Ectodermal cell (in vitro differentiated cells): ENCODE measurements around the gene GOLT1A.

Experiments
- H3K27ac ChIP-seq: 2 replicates; pipeline ENCODE4 v1.7.0; 2013; ENCODE audit warnings: mild to moderate bottlenecking, low read depth, low read length; ENCODE audit not compliant: insufficient read depth, poor library complexity, severe bottlenecking
- H3K27me3 ChIP-seq: 2 replicates; pipeline ENCODE4 v1.7.0; 2013; ENCODE audit warnings: mild to moderate bottlenecking, low read length; ENCODE audit not compliant: insufficient read depth, control insufficient read depth, poor library complexity, severe bottlenecking
- H3K36me3 ChIP-seq: one replicate; pipeline ENCODE4 v1.7.0; 2013; ENCODE audit warnings: low read length; ENCODE audit not compliant: control insufficient read depth, insufficient read depth
- H3K4me1 ChIP-seq: one replicate; pipeline ENCODE4 v1.7.0; 2013; ENCODE audit warnings: low read length; ENCODE audit not compliant: control insufficient read depth, insufficient read depth
- H3K4me3 ChIP-seq: 2 replicates; pipeline ENCODE4 v1.7.0; 2013; ENCODE audit warnings: low read depth, low read length, control low read depth; ENCODE audit not compliant: insufficient read depth
- H3K9me3 ChIP-seq: 2 replicates; pipeline ENCODE4 v1.7.0; 2013; ENCODE audit warnings: mild to moderate bottlenecking, low read length, moderate library complexity; ENCODE audit not compliant: control insufficient read depth
- WGBS, 2 experiments: methylation state at CpG; one replicate each; pipeline ENCODE4 v1.1.7; 2013; ENCODE audit warnings: missing lambda C conversion rate in 2 of 2; 5-methylcytosine and 5-hydroxymethylcytosine counted together

Gene GOLT1A

DNA sequence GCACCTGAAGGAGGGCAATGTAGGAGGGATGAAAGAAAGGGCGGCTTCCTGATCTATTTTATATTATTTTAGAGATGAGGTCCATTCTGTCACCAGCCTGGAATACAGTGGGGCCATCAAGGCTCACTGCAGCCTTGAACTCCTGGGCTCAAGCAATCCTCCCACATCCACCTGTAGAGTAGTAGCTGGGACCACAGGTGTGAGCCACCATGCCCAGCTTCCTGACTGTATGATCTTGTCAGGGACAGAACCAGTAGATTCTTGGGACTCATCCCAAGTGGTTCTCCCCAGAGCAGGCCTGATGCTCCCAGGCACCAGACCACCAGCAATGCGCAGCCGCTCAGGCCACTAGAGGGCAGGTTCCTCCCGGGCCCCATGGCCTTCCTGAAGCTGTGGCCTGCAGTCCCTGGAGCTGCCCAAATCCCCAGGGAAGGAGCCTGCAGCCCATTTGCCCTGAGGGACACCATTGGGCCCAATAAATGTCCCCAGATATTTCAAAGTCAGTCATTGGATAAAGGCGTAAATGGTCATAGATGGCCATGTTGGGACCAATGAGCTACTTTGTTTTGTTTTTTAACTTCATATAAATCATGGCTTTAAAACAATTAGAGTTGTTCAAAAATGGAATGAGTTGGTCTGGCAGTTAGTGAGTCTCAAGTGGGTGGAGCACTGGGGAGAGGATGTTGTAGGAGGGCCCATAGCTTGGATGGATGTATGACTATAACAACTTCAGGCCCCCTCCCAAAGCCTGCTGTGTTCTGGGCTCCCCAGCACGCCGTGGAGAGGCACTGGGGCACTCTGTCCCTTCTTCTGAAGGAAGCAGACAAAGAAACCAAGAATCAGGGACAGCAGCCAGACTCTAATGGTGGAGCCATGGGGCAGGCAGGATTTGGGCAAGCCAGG lies 44.7 kb upstream of the GOLT1A start:
- no peaks in the 10 kb centered on the region for H3K9me3 ChIP-seq
- no peak overlapping the region for H3K27ac ChIP-seq
- no peak overlapping the region for H3K4me3 ChIP-seq
- H3K27me3 ChIP-seq = no peaks in the 10 kb centered on the region
- no peaks in the 10 kb centered on the region for H3K36me3 ChIP-seq
- peaks cover 37% of the 10 kb centered on the region for H3K4me1 ChIP-seq
- 53% methylated on average over 7 of the region's 7 CpGs for WGBS, 2 experiments

GRCh38 chr1:204257446-204257845 lies 43.7 kb upstream of the GOLT1A start:
- WGBS, 2 experiments = 94 to 97% methylated on average over 24 of the region's 24 CpGs
- Histone ChIP-seq H3K27ac (no peak overlapping the region), H3K27me3 (no peaks in the 10 kb centered on the region), H3K9me3 (no peaks in the 10 kb centered on the region), H3K36me3 (no peaks in the 10 kb centered on the region), H3K4me3 (no peak overlapping the region), H3K4me1 (peaks cover 33% of the 10 kb centered on the region)

DNA sequence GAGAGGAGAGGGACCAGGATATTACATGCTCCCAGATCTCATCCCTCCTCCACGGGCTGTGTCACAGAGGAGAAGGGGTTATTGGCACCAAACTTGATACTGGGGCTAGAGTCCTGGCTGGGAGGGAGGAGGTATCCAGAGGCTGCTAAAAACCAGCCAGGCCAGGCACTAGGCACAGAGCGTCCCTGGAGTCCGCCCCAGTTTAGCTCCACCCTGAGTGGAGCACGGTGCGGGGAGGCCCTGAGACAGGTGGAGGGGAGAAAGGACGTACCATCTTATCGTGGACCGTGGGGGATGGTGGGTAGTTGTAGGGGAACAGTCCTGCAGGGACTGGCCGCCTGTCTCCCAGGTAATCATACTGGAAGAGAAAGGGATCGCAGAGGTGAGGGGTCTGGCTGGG lies 42.7 kb upstream of the GOLT1A start:
- 89 to 90% methylated on average over 10 of the region's 10 CpGs for WGBS, 2 experiments

DNA sequence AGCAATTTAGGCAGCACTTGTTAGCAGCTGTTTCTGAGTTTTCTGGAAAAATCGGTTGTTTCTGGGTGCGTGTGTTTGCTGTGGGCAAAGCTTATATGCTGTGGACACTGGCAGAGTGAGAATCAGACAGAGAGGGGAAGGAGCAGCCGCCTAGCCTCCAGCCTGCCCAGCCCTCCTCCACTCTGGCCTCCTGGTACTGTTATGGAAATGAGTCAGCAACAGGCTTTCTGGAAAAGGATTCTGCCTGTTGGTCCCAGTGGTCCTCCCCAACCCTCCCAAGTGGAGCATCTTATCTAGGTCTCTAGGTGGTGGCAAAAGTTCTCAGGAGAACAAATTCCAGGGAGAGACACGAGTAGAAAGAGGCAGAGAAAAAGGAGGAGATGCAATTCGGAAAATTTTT lies 42.2 kb upstream of the GOLT1A start:
- Histone ChIP-seq H3K4me3 (no peak overlapping the region), H3K27ac (no peak overlapping the region)
- WGBS, 2 experiments = 56 to 61% methylated on average over 5 of the region's 5 CpGs

More for the DNA sequence above, 42.7 kb upstream of the GOLT1A start:
- Histone ChIP-seq H3K27ac (no peak overlapping the region), H3K9me3 (no peaks in the 10 kb centered on the region), H3K4me3 (no peak overlapping the region), H3K4me1 (peaks cover 30% of the 10 kb centered on the region), H3K27me3 (no peaks in the 10 kb centered on the region), H3K36me3 (no peaks in the 10 kb centered on the region)

GRCh38 chr1:204255225-204255624 lies 41.4 kb upstream of the GOLT1A start:
- 5 to 9% methylated on average over 5 of the region's 5 CpGs for WGBS, 2 experiments
- Histone ChIP-seq H3K27ac (peak overlapping the region; percentile 9), H3K9me3 (no peaks in the 10 kb centered on the region)

More for the DNA sequence above, 42.2 kb upstream of the GOLT1A start:
- Histone ChIP-seq H3K27me3 (no peaks in the 10 kb centered on the region), H3K9me3 (no peaks in the 10 kb centered on the region), H3K4me1 (peaks cover 30% of the 10 kb centered on the region), H3K36me3 (no peaks in the 10 kb centered on the region)

GRCh38 chr1:204254031-204254661 lies 40.4 kb upstream of the GOLT1A start:
- 66 to 67% methylated on average over 7 of the region's 7 CpGs for WGBS, 2 experiments
- no peak overlapping the region for H3K27ac ChIP-seq
- no peaks in the 10 kb centered on the region for H3K36me3 ChIP-seq
- H3K9me3 ChIP-seq = no peaks in the 10 kb centered on the region
- peaks cover 30% of the 10 kb centered on the region for H3K4me1 ChIP-seq
- H3K27me3 ChIP-seq = no peaks in the 10 kb centered on the region
- no peak overlapping the region for H3K4me3 ChIP-seq

More at GRCh38 chr1:204255225-204255624, 41.4 kb upstream of the GOLT1A start:
- Histone ChIP-seq H3K4me3 (no peak overlapping the region), H3K4me1 (peaks cover 30% of the 10 kb centered on the region), H3K27me3 (no peaks in the 10 kb centered on the region), H3K36me3 (no peaks in the 10 kb centered on the region)

DNA sequence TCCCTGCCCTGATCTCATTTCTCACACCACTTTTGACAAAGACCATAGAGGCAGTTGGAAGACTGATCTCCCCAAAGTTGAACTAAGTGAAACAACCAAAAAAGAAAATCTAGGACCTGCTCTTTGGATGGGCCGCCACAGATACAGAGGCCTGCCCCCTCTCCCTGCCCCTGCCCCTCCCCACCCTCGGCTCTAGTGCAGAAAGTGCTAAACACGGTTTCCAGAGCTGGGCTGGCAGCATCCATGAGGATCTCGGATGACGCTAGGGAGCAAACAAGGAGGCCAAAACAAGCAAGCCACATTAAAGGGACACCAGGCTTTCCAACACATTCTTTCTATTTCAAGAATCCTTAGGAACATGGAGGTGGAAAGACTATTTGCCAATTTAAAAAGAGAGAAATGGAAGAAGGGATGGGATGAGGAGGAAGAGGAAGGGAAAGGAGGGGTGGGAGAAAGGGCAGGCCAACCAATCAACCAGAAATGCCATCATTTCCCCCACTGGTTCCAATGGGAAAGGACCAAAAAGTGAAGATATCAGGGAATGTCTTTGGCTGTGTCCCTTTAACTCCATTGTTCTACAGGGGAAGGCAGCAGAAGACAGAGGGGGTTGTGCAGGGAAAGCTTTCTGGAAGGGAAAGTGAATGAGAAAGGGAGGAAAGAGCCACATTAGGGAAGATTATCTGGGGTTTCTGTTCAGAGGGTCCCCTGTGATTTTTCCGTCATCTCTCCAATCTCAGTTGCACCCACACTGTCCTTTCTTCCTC lies 38.3 kb upstream of the GOLT1A start:
- 85% methylated on average over 6 of the region's 6 CpGs for WGBS, 2 experiments
- Histone ChIP-seq H3K27ac (no peak overlapping the region), H3K27me3 (no peaks in the 10 kb centered on the region), H3K4me3 (no peak overlapping the region), H3K36me3 (no peaks in the 10 kb centered on the region), H3K9me3 (no peaks in the 10 kb centered on the region), H3K4me1 (peaks cover 30% of the 10 kb centered on the region)

DNA sequence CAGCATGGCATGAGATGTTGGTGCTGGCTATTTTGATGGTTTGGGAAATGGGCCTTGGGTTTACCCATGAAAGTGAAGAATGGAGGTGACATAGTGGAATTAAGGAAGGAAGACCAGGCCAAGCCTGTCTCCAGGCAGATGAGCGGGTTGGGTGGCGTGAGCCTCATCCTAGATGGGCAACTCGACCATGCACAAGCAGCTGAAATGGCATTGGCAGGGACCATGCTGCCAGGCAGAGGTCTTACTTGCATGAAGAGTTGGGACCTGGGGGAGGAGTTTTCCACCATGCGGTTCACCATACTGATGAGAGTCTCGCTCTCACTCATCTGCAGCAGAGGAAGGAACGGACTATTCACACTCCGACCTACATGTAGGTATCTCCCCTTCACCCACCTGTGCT lies 37.5 kb upstream of the GOLT1A start:
- peaks cover 29% of the 10 kb centered on the region for H3K4me1 ChIP-seq
- 95 to 97% methylated on average over 7 of the region's 7 CpGs for WGBS, 2 experiments
- no peak overlapping the region for H3K27ac ChIP-seq
- H3K9me3 ChIP-seq = no peaks in the 10 kb centered on the region
- no peaks in the 10 kb centered on the region for H3K36me3 ChIP-seq
- H3K4me3 ChIP-seq = no peak overlapping the region
- no peaks in the 10 kb centered on the region for H3K27me3 ChIP-seq

DNA sequence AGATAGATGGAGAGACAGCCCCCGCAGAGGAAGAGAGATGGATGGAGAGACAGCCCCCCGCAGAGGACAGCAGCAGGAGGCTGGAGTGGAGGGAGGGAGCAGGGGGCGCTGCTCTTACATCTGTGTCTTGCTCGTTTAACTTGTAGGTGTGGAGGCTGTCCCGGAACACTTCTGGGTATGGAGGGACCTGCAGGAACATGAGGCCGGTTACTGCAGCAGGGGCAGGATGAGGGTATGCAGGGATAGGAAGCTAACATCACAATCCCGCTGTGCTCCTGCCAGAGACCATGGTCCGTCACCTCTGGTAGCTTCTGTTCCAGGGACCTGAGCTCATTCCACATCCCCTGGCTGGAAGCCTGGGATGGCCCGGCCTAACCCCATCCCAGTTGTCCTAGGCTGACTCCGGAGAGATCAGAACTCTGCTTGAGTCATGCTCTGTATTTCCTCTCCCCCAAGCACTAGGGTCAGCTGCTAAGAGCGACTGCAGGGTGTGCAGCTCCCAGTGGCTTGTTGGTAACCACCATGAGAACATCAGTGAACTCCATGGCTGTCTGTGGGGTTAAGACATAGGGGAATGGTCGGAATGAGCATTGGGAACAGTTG lies 36.7 kb upstream of the GOLT1A start:
- no peak overlapping the region for H3K27ac ChIP-seq
- WGBS, 2 experiments = 83% methylated on average over 12 of the region's 12 CpGs

More for the DNA sequence above, 36.7 kb upstream of the GOLT1A start:
- Histone ChIP-seq H3K9me3 (no peaks in the 10 kb centered on the region), H3K4me3 (no peak overlapping the region), H3K27me3 (no peaks in the 10 kb centered on the region), H3K36me3 (no peaks in the 10 kb centered on the region), H3K4me1 (peaks cover 21% of the 10 kb centered on the region)
